Measurements from ENCODE around the gene RHOD.

- TF ChIP-seq MAX (IDR thresholded peaks at IDR 0.05; ENCODE audit: low read depth) (no peak), CTCF (IDR thresholded peaks at IDR 0.05) (no peak), IRF3 (IDR thresholded peaks at IDR 0.05; ENCODE audit: low read depth, low read length) (no peak), ELF1 (IDR thresholded peaks at IDR 0.05) (no peak), RAD21 (IDR thresholded peaks at IDR 0.05; ENCODE audit: low read length) (no peak), TAF1 (IDR thresholded peaks at IDR 0.05; ENCODE audit: borderline replicate concordance, low read depth, low read length) (no peak), RCOR1 (IDR thresholded peaks at IDR 0.05; ENCODE audit: low read length) (no peak), TEAD4 (IDR thresholded peaks at IDR 0.05; ENCODE audit: borderline replicate concordance, insufficient read depth) (no peak)
These were observed 42.3 kb upstream of the RHOD start for GRCh38 chr11:67014343-67014742.

Data from SK-N-SH (cell line).